Measurements from ENCODE around the gene TNFRSF19. TPM values are rescaled to one million over a fixed set of nuclear protein-coding genes. Genes with fewer than 3 reads are reported as not detected.

The TNFRSF19 gene
- total RNA-seq, 3 donors from 2014 or later, result 0.32 to 3.8 (median 0.58) TPM

GRCh38 chr13:23612731-23613130, 42.5 kb downstream of the TNFRSF19 start:
- no peak for ATAC-seq
- TF ChIP-seq CTCF (IDR thresholded peaks at IDR 0.05), result no peak
- Histone ChIP-seq H3K4me3 (no peak overlapping the region), H3K36me3 (ENCODE audit: low read depth) (no peaks in the 10 kb centered on the region), H3K4me1 (ENCODE audit: low read depth) (no peaks in the 10 kb centered on the region), H3K9me3 (no peaks in the 10 kb centered on the region)
- intact Hi-C loops (cut with DNase I, micrococcal nuclease), result no loop called here
- DNase-seq, result no peak

GRCh38 chr13:23613596-23613995, 43.4 kb downstream of the TNFRSF19 start:
- H3K9me3 ChIP-seq, result no peaks in the 10 kb centered on the region
- intact Hi-C loops (cut with DNase I, micrococcal nuclease), result no loop called here
- no peak for ATAC-seq

GRCh38 chr13:23615395-23616081, 45.3 kb downstream of the TNFRSF19 start:
- Histone ChIP-seq H3K4me3 (no peak overlapping the region), H3K4me1 (ENCODE audit: low read depth) (no peaks in the 10 kb centered on the region), H3K9me3 (no peaks in the 10 kb centered on the region), H3K36me3 (ENCODE audit: low read depth) (no peaks in the 10 kb centered on the region)
- intact Hi-C loops (cut with DNase I, micrococcal nuclease), result no loop called here
- ATAC-seq (no peak), DNase-seq (no peak)
- TF ChIP-seq CTCF (IDR thresholded peaks at IDR 0.05), result no peak

More at GRCh38 chr13:23613596-23613995, 43.4 kb downstream of the TNFRSF19 start:
- Histone ChIP-seq H3K36me3 (ENCODE audit: low read depth) (no peaks in the 10 kb centered on the region), H3K4me1 (ENCODE audit: low read depth) (no peaks in the 10 kb centered on the region), H3K4me3 (no peak overlapping the region)
- no peak for DNase-seq
- no peak for TF ChIP-seq CTCF (IDR thresholded peaks at IDR 0.05)

- H3K9me3 ChIP-seq, result no peaks in the 10 kb centered on the region
- no peak for TF ChIP-seq CTCF (IDR thresholded peaks at IDR 0.05)
- no peak overlapping the region for H3K4me3 ChIP-seq
- intact Hi-C loops (cut with DNase I, micrococcal nuclease), result no loop called here
- ATAC-seq (no peak), DNase-seq (no peak)
- no peaks in the 10 kb centered on the region for H3K36me3 ChIP-seq (ENCODE audit: low read depth)
- no peaks in the 10 kb centered on the region for H3K4me1 ChIP-seq (ENCODE audit: low read depth)
These were observed 46.0 kb downstream of the TNFRSF19 start for GRCh38 chr13:23616228-23616627.

GRCh38 chr13:23617551-23618024, 47.4 kb downstream of the TNFRSF19 start:
- no peaks in the 10 kb centered on the region for H3K9me3 ChIP-seq
- H3K4me1 ChIP-seq (ENCODE audit: low read depth), result no peaks in the 10 kb centered on the region
- DNase-seq, result no peak
- no peaks in the 10 kb centered on the region for H3K36me3 ChIP-seq (ENCODE audit: low read depth)
- ATAC-seq, result no peak
- intact Hi-C loops (cut with DNase I, micrococcal nuclease), result no loop called here
- no peak overlapping the region for H3K4me3 ChIP-seq
- no peak for TF ChIP-seq CTCF (IDR thresholded peaks at IDR 0.05)
